ENCODE measurements around the gene SPNS1. TPM values are rescaled to one million over a fixed set of nuclear protein-coding genes. Genes with fewer than 3 reads are reported as not detected.

The SPNS1 gene
- total and polyA plus RNA-seq, 2 of the 8 experiments (the other 6 are each of a cell fraction or from before 2014, with no cell fraction given): 48.8 to 66.9 TPM

GRCh38 chr16:28977703-28978662, 3.4 kb downstream of the SPNS1 start:
- H3K23me2 ChIP-seq (ENCODE audit: low read depth, low read length): peaks cover 8% of the 10 kb centered on the region
- H4K8ac ChIP-seq (ENCODE audit: extremely low read depth, insufficient read depth, low read length): no peak overlapping the region
- no peak overlapping the region for H3K27ac ChIP-seq (ENCODE audit: low read depth, low read length)
- H3K36me3 ChIP-seq (ENCODE audit: control insufficient read depth in 2 of 4, insufficient read depth in 4 of 4, low read length in 3 of 4): peaks cover 0 to 16% (median 3%) of the 10 kb centered on the region in 4 experiments; a peak in 2 of 8 replicates
- peaks cover 0 to 8% of the 10 kb centered on the region in 2 experiments; a peak in 1 of 4 replicates for H3K79me2 ChIP-seq (ENCODE audit: control insufficient read depth in 1 of 2, insufficient read depth in 2 of 2, low read length in 2 of 2)
- H3K9me3 ChIP-seq (ENCODE audit: insufficient read depth in 2 of 2, low read depth in 1 of 2, low read length in 1 of 2): peaks cover 5 to 7% of the 10 kb centered on the region in 2 experiments; a peak in 2 of 4 replicates
- H3K56ac ChIP-seq (replicated peaks; ENCODE audit: insufficient read length, low read depth, low read length): no peak overlapping the region
- peak in 1 of 2 experiments; percentile 64 for DNase-seq (ENCODE audit: low read depth in 1 of 2, low spot score in 2 of 2)
- no peak overlapping the region for H3K4me2 ChIP-seq (ENCODE audit: insufficient read depth in 1 of 2, low read depth in 2 of 2, low read length in 2 of 2)
- no peak overlapping the region for H3K4me3 ChIP-seq (ENCODE audit: extremely low read depth in 1 of 4, insufficient read depth in 2 of 4, low read depth in 3 of 4, low read length in 4 of 4)
- H4K20me1 ChIP-seq (replicated peaks in 1 of 2; ENCODE audit: control insufficient read depth in 1 of 2, insufficient read depth in 2 of 2, low read length in 2 of 2): peaks cover 2 to 4% of the 10 kb centered on the region in 2 experiments
- ChIA-PET CTCF (ENCODE audit: partially characterized antibody) (interaction anchor here (0.5 to 4.6 kb wide), 25 partner anchors 9 to 657 kb away, joined by 3 to 25 read pairs (median 4); partner anchors contain the start of gene NFATC2IP), POLR2A (ENCODE audit: partially characterized antibody) (interaction anchor here (0.6 to 1.9 kb wide), 9 partner anchors 8 to 156 kb away, joined by 3 to 10 read pairs (median 4); partner anchors contain the start of gene ATXN2L)
- no peak overlapping the region for H3K18ac ChIP-seq (ENCODE audit: extremely low read depth, low read length)
- H2BK15ac ChIP-seq (ENCODE audit: low read length): peak overlapping the region; percentile 46; the same call in 1 of the 2 replicates
- H2AFZ ChIP-seq (ENCODE audit: low read length): no peak overlapping the region
- H2BK20ac ChIP-seq (ENCODE audit: low read length): no peak overlapping the region
- H3K79me1 ChIP-seq (ENCODE audit: low read depth, low read length): peaks cover 4% of the 10 kb centered on the region; the same call in 1 of the 2 replicates
- no peak overlapping the region for H4K91ac ChIP-seq (replicated peaks; ENCODE audit: insufficient read length, low read length)
- H3K4ac ChIP-seq (replicated peaks; ENCODE audit: insufficient read length, low read depth, low read length): no peak overlapping the region
- TF ChIP-seq CTCF (IDR thresholded peaks at IDR 0.05; ENCODE audit: control extremely low read depth in 1 of 3, insufficient read depth in 1 of 3, low read depth in 1 of 3, low read length in 3 of 3) (peak; percentile 77 to 87 (median 87)), RAD21 (IDR thresholded peaks at IDR 0.05 in 1 of 2, conservative IDR thresholded peaks at IDR 0.05 in 1 of 2; ENCODE audit: low read depth in 2 of 2, low read length in 2 of 2) (peak; percentile 56 to 63), PHF8 (conservative IDR thresholded peaks at IDR 0.05; ENCODE audit: low read depth, low read length) (no peak), POLR2AphosphoS5 (IDR thresholded peaks at IDR 0.05; ENCODE audit: low read depth, low read length) (no peak)
- no peak overlapping the region for H2BK5ac ChIP-seq (ENCODE audit: low read depth, low read length)
- WGBS, 2 experiments (ENCODE audit: extremely low coverage in 1 of 2, insufficient coverage in 1 of 2, insufficient read length in 1 of 2, insufficient replicate concordance in 2 of 2, low coverage in 1 of 2, low lambda C conversion rate in 2 of 2, missing lambda C conversion rate in 1 of 2): 84% methylated on average over 11 of the region's 11 CpGs; no CpG with 5 or more reads in 1 of the 2 experiments
- peaks cover 0 to 7% (median 3%) of the 10 kb centered on the region in 4 experiments; a peak in 5 of 7 replicates for H3K4me1 ChIP-seq (replicated peaks in 1 of 4; ENCODE audit: control insufficient read depth in 3 of 4, insufficient read depth in 4 of 4, low read length in 3 of 4)
- no peak overlapping the region for H2BK12ac ChIP-seq (ENCODE audit: low read depth, low read length)
- FAIRE-seq: no peak
- H3K14ac ChIP-seq (ENCODE audit: insufficient read length): no peak overlapping the region
- no peak overlapping the region for H2AK5ac ChIP-seq (ENCODE audit: low read depth, low read length)
- no peak overlapping the region for H4K5ac ChIP-seq (ENCODE audit: insufficient read length, low read depth, low read length)
- H3K9ac ChIP-seq (replicated peaks in 1 of 4; ENCODE audit: extremely low read depth in 1 of 4, low read depth in 3 of 4, low read length in 3 of 4): no peak overlapping the region
- H3K27me3 ChIP-seq (replicated peaks in 1 of 4; ENCODE audit: control insufficient read depth in 3 of 4, extremely low read depth in 1 of 4, insufficient read depth in 3 of 4, low read length in 3 of 4): no peaks in the 10 kb centered on the region
- H2BK120ac ChIP-seq (replicated peaks; ENCODE audit: low read depth, low read length): no peak overlapping the region
- H3K23ac ChIP-seq (ENCODE audit: insufficient read length): no peak overlapping the region

Measured in H1 (cell line).